HG03558 (cell line): ENCODE measurements around the gene TRAPPC6A.

Experiments used
- ATAC-seq: cut with Tn5 transposase; IDR thresholded peaks from one replicate; pipeline ENCODE4 v1.9.1; 2021; ENCODE audit warnings: moderate number of reproducible peaks; ENCODE audit not compliant: unreplicated experiment; ENCODE audit errors: extremely low read depth

TRAPPC6A gene

DNA sequence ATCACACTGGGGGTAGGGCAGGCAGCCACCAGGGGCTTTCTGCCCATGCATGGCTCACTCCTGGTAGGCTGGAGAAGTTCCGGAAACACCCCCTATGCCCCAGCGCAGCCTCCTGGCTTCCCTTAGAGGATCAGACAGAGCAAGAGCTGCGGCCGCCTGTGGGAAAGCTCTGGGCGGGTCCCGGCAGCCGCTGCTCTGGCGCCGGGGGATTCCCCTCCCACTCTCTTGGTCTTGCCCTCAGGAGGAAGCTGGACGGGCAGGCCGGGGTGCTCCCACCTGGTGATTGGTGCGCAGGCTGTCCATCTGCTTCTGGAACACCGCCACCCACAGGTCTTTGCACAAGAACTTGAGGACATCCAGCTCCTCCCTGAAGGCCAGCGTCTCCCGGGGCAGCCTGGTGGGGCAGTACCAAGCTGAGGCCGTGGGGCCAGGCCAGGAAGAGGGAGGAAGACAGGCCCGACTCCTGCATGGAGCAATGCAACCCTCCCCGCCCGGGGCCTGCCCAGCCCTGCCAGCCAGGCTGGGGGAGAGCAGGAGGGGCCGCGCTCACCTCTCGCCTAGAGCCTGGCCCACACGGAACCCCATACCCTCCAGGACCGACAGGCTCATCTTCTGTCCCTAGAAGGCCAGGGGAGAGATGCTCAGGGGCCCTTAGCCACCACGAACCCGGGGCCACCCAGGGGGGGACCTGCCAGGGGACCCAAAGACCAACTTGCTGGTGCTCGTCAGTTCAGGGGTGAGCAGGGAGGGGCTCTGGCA lies 13.3 kb downstream of the TRAPPC6A start:
- ATAC-seq: peak; percentile 66

DNA sequence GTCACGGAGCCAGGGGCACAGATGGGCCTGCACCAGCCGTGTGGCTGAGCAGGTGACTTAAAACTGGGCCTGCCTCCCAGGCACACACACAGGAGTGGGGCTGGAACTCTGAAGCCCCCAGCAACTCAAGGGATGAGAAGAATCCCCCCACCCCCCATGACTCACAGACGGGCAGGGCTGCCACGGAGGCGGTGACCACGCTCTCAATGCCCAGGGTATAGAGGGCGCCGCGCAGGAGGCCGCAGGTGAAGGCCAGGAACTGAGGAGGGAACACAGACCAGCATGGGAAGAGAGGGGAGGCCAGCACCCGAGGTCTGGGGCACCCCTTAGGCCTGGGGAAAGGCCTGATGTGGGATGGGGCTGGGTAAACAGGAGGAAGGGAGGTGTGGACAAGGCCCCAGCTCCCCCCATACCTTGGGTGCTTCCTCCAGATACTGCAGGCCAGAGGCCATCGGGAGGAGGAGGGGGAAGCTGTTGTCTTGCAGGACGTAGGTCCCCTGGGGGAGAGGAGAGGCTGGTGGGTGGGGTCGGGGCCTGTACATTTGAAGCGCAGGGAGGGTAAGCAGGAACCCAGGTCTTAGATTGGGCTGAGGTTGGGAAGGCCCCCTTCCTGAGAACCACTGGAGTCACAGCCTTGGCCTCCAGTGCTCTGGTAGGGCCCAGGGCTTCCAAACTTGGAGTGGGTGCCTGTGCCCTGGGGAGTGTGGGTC lies 14.1 kb downstream of the TRAPPC6A start:
- ATAC-seq: no peak

DNA sequence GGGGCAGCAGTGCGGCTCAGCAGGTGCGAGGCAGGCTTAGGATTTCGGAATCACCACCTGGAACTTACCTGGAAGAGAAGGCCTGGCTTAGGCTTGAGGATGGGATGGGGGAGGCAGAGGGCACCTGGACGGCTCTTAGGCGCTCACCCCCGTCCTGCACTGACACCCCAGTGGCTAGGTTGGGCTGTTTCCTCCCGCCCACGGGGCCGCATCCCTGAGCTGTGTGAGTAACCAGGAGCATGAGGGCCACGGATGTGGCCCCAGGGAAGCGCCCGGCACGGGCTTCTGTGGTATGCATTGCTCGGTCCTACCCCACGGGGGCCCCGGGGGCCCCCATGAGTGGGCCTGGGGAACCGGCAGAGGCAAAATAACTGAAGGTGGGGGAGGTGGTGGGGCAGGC lies 14.9 kb downstream of the TRAPPC6A start:
- no peak for ATAC-seq

DNA sequence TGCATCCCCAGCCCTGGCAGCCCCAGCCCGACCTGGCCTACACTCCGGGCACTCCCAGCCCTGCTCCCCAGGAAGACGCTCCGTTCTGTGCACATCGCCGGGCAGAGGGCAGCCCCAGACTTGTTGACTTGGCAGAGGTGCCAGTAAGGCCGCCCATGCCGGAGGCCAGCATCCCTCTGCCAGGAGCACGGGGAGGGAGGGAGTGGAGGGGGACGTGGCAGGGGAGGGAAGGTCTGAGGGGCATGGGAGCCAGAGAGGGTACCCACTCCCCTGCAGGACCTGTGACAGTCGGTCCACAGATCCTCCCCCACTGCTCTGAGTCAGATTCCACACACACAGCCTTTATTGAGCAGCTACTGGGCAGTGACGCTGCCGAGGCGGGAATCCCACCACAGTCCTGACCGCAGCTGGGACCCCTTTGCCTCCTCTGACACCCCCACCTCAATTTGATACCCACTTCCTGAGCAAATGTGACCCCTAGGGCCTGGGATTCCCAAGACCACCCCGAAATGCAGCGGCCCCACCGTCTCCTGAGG lies 15.4 kb downstream of the TRAPPC6A start:
- ATAC-seq: no peak

DNA sequence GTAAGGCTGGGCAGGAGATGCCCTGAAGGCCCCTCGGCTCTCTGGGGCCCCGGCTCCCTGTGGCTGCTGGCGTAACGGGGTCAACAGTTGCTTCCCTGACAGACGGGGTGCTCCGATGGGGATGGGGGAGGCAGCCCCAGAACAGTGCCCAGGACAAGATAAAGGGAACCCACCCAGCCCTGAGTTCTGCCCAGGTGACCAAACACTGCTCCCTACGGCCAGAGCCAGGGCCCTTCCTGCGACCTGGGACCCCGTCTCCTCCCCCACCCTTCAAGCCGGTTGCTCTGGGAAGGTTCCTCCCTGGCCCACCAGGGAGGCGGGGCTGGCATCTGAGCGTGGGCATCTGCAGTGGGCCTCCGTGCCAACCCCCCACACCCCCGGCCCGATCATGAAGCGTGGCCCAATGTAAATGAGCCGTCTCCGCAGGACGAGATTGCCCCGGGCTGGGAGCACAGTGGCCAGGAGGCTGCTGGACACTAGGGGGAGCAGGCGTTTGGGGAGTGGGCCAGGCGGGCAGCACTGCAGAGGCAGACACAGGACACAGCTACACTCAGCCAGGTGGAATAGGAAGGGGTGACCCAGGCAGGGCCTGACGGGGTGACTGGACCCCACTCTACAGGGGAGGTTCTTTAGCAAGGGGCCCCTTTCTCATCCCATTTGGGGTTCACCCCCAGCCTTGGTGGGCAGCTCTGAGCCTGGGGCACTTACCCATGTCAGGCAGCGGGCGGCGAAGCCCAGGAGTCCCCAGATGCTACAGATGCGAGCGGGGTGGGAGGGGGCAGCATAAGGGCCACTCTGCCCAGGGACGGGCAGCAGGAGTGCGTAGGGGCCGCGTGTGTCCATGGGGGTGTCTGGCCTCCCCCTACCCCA lies 16.1 kb downstream of the TRAPPC6A start:
- no peak for ATAC-seq

DNA sequence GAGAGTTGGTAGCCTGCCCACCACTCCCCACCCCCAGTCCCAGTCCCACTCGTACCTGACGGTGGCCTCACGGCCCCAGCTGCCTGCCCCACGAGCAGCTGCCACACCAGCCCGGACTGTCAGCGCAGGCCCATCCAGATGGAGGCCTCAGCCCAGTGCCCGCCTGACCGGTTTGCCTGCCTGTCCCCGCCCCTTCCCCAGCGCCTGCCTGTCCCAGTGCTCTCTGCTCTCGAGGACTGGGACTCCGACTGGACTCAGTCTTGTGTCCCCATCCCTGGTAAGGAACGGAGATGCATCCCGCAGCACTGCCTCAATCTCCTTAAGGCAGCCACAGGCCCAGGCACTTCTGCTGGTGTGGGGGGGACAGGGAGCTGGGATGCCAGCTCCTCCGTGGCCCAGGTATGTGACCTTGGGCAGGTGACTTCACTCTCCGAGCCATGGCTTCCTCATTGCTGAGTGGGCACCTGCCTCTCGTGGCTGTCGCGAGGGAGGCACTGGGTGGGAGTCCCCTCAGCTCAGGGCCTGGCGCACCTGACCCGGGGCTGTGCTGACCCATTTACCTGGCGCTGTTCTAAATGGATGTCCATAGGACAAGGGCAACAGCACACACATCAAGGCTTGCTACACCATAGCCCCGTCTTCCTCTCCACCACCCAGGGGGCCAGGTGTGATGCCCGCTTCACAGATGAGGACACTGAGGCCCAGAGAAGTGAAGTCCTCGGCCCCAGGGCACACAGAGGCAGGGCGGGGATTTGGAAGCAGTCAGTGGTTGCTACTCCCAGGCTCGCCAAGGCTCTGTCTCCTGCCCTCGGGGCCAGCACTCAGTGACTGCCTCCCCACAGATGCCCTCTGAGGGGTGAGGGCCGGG lies 16.9 kb downstream of the TRAPPC6A start, which contains the start of gene NKPD1:
NKPD1 (minus strand) TSS at position 113 of the 868 bp plus-strand sequence. CDS start 832 bp downstream, outside the sequence.
- no peak for ATAC-seq

DNA sequence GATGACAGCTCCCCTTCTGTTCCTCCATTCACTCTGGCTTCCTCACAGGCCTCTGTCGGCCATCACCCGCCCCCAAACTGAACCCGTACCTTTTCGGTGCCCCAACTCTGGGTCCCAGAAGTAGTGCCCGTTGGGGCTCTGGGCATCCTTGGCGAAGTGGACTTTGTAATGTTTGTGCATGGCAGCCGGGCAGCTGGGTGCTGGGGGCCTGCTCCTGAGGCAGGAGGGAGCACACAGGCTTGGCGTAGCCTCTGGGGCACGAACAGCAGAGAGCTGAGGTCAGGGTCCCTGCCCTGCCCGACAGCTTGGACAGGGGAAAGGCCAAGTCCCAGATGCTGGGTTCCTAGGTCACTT lies 18.1 kb downstream of the TRAPPC6A start:
- no peak for ATAC-seq

DNA sequence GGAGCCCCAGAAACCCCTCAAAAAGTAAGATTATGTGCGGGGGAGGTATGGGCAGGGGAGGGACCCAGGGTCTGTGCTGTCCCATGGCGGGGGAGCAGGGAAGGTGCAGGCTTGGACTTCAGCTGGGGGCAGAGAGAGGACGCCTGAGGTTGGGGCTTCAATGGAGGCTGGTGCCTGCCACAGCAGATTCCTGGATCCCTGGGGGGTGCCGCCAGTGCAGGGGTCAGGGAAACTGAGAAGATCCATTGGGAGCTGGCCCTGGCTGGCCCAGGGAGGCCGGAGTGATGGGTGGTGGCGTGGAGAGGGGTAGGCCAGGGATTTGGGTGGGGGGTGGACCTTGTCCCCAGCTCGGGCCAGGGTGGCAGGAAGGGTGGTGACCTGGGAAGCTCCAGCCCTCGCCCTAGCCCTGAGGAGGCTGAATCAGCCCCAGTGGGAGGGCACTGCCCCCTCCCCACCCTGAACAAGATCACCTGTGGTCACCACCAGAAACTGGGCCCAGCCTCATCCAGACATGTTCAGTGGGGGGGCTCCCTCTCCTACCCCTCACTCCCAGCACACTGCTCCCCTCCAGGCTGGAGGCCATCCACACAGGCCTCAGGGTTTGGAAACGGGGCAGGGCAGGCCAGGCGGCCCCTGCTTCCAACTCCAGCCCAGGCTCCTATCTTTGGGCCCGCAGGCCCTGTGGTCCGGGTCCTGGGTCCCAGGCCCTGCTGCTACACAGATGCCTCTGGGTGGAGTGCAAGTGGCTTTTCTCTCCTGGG lies 18.6 kb downstream of the TRAPPC6A start:
- ATAC-seq: no peak

DNA sequence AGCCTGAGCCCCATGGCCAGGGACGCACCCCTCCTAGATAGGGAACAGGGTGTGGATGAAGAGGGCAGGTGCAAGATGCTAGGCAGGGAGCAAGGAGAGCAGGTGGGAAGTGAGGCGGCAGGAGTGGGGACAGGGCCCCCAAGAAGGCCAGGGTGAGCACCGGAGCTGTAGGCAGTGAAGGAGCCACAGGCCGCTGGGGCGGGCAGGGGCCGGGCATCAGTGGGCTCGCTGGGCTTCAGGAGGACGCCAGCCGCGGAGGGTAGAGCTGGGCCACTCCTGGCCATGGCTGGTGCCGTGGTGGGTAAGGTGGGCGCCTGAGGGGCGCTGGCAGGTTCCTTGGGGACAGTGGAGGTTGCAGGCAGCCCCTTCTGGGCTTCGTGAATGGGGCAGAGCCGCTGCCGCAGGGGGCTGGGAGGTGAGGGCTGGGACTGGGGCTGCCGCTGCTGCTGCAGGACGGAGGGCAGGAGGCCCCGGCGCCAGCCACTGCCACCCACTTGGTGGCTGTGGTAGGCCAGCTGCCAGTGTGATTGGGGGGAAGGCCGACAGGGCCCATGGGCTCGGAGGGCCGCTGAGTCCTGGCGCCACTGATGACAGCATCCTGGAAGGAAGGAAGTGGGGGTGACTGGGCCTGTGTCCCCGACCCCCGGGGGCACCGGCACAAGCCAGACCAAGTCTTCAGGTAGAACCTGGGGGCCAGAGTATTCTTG lies 19.4 kb downstream of the TRAPPC6A start:
- ATAC-seq: no peak

DNA sequence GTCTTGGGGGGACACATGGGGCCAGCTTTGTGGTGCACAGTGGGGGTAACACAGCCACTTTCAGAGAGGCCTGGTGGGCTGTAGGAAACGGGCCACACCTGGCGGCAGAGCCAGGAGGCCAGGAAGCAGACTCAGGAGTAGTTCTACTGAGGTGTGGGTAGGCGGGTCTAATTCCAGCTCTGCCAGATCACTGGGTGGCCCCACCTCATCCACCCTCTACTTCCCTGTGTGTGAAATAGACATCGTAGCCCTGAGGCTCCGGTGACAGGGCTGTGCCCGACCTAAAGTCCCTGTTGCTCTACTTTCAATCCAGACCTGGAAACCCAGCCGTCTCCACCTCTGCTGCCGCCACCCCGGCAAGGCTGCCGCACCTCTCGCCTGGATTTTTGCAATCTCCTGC lies 21.3 kb downstream of the TRAPPC6A start:
- ATAC-seq: no peak

DNA sequence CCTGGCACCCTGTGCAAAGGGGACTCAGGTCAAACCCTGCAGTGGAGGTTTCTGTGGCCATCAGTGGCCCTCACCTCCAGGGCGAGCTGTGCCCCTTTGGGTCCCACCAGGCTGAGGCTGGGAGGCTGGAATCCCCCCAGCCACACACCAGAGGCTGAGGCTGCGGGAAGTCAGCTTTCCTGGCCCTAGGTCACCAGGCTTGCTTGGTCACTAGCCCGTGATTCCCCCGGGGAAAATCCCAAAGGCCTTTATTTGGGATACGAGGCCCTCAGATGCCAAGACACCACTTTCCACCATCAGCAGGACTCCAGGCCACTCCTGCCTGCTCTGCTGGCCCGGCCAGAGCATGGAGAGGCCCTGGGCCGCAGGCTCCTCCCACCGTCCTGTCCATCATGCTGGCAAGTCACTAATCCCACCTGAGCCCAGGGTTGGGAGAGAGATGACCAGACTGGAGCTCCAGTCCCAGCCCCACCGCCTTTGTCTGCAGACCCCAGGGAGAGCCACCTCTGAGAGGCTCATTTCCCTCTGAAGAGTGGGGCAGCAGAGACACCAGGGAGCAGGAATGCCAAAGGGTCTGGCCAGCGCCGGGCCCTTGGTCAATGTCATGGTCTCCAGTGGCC lies 21.9 kb downstream of the TRAPPC6A start:
- no peak for ATAC-seq

DNA sequence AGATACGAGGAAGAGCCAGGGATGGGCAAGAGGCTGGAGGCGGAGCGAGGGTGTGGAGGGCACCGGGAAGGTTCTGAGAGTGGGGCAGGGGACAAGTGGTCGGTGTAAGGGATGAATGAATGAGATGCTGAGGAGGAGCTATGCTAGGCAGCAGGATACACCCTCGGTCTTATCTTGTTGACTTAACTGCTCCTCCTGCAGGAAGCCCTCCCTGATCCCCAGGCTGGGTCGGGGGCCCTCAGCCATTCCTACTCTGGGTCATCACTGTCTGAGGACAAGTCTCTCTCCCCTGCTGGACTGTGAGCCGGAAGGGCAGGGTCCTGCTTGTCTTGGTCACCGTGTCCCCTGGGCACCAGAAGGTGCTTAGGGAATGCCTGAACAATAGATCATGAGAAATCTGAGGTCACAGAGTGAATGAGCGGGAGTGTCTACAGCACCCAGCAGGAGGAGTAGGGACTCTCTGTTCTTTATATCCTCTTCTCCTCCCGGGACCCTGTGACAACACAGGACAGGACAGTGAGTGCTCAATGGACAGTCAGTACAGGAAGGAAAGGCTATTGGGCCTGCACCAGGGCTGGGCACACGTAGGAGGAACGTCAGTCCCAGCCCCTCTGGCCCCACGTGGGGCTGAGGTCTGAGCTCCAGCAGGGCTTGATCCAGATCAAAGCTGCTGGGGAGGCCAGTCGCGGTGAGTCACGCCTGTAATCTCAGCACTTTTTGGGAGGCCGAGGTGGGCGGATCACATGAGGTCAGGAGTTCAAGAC lies 23.8 kb downstream of the TRAPPC6A start:
- ATAC-seq: no peak

DNA sequence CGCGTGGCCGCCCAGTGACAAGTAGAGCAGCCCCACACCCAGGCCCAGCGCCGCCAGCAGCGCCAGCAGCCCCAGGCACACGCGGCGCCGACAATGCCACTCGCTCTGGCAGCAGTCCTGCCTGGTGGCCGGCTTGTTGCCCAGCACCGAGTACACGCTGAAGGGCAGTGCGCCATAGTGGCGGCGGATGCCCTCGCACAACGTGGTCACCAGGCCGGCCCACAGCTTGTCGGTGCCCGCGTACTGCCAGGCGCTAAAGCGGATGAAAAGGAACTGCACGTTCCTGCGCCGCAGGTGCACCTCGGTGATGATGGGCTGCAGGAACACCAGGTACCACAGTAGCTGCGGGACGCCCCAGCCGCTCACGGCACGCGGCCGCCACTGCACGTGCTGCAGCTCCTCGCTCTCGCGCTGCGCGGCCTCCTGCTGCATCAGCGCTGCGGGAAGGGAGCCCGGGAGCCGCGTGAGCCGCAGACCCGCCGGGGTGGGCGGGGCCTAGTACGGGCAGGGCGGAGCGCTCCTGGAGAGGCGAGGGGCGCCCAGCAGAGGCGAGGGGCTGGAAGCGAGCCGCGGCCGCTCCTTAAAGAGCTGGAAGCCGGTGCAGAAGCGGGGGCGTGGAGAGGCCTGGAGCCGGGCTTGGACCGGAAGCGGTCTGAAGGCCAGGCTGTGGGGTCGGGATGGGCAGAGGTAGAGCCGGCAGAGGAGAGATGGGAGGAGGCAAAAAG lies 24.5 kb downstream of the TRAPPC6A start:
- ATAC-seq: no peak

DNA sequence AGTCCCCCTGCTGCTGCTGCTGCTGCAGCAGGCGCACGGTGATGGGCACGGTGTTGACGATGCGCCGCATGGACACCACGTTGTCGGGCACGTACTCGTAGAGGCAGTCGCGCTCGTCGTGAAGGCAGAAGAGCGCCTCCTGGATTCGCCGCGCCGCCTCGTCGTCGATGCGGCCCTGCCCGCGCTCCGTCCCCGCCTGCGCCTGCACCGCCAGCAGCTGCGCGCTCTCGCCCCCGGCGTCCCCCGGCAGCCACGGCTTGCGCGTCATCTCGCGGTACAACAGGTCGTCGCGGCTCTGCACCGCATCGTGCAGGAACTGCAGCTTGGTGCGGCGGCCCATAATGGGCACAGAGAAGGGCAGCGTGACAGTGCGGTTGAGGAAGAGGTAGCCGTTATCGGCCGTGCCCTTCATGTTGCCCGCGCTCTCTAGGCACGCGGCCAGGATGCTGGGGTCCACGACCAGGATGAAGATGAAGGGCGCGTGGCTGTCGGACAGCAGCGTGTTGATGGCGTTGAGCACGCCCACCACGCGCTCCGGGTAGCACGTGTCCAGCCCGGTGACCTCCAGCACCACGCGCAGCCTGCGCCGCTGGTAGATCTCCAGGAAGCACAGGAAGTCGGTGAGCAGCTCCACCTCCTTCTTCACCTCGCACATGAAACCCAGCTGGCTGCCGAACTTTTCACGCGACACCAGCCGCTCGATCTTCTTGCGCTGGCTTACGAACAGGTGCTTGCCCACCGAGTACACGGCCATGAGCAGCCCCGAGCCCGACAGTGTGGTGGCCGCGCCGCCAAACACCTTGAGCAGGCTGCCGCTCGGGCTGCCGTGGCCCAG lies 25.3 kb downstream of the TRAPPC6A start:
- ATAC-seq: no peak

DNA sequence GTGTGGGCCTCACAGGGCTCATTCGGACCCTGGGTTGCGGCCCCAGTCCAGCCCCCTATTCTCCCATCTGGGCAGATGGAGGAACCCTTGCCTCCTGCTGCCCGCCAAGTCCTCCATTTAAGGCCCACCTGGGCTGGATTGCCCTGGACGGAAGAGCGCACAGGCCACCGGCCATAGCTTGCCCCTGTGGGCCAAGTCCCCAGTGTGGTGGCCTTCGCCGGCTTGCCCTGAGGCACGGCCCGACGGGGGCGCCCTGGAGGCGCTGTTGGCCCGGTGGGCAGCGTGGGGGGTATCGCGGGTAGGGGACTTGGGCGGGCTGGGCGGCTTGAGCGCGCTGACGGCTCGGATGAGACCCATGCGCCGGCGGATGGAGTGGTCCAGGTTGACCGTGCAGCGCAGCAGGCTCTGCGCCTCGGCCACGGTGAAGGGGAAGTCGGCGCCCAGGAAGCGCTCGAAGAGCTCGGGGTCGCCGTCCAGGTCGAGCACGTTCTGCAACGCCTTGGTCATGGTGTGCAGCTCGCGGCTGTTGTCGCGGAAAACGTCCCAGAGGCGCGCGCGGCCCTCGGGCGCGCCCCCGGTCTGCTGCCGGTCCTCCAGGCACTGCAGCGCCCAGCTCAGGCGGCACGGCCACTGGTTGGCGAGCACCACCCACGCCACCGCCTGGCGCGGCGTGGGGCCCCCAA lies 26.1 kb downstream of the TRAPPC6A start:
- ATAC-seq: no peak
